Ammon's horn (tissue), 1 donor: ENCODE data around the gene SLC45A1.

Experiments used
- DNase-seq: peaks from one replicate; pipeline ENCODE4 v3.0.0-alpha.2; 2016; ENCODE audit warnings: low spot score

SLC45A1 gene

GRCh38 chr1:8335246-8335645 lies 17.3 kb downstream of the SLC45A1 start:
- no peak for DNase-seq

- DNase-seq: no peak
Observed at GRCh38 chr1:8337776-8338525, 20.0 kb downstream of the SLC45A1 start.

- DNase-seq: no peak
Observed at GRCh38 chr1:8338526-8339202, 20.8 kb downstream of the SLC45A1 start.

GRCh38 chr1:8339203-8339600 lies 21.3 kb downstream of the SLC45A1 start:
- no peak for DNase-seq

- no peak for DNase-seq
Observed at GRCh38 chr1:8340448-8340847, 22.5 kb downstream of the SLC45A1 start.

- DNase-seq: no peak
Observed at GRCh38 chr1:8342325-8342724, 24.4 kb downstream of the SLC45A1 start.

GRCh38 chr1:8343044-8343443 lies 25.1 kb downstream of the SLC45A1 start:
- DNase-seq: no peak

- no peak for DNase-seq
Observed at GRCh38 chr1:8343464-8344001, 25.6 kb downstream of the SLC45A1 start.

- no peak for DNase-seq
Observed at GRCh38 chr1:8344893-8345507, 27.1 kb downstream of the SLC45A1 start.

GRCh38 chr1:8345621-8346415 lies 27.9 kb downstream of the SLC45A1 start:
- no peak for DNase-seq

- DNase-seq: no peak
Observed at GRCh38 chr1:8347635-8348034, 29.7 kb downstream of the SLC45A1 start.

- DNase-seq: no peak
Observed at GRCh38 chr1:8348047-8348776, 30.3 kb downstream of the SLC45A1 start.

GRCh38 chr1:8348777-8349472 lies 31.0 kb downstream of the SLC45A1 start:
- DNase-seq: peak; percentile 66

- DNase-seq: no peak
Observed at GRCh38 chr1:8349473-8349865, 31.6 kb downstream of the SLC45A1 start.

- no peak for DNase-seq
Observed at GRCh38 chr1:8349961-8350360, 32.0 kb downstream of the SLC45A1 start.

- peak; percentile 54 for DNase-seq
Observed at GRCh38 chr1:8350914-8351684, 33.2 kb downstream of the SLC45A1 start.

GRCh38 chr1:8351693-8352470 lies 34.0 kb downstream of the SLC45A1 start:
- DNase-seq: no peak

GRCh38 chr1:8352471-8352845 lies 34.5 kb downstream of the SLC45A1 start:
- DNase-seq: no peak
